GM19455 (cell line): Measurements from ENCODE around the gene LY6G6D.

Source experiments
- ATAC-seq: cut with Tn5 transposase; IDR thresholded peaks from one replicate; pipeline ENCODE4 v1.9.1; 2021; ENCODE audit not compliant: unreplicated experiment

The LY6G6D gene

DNA sequence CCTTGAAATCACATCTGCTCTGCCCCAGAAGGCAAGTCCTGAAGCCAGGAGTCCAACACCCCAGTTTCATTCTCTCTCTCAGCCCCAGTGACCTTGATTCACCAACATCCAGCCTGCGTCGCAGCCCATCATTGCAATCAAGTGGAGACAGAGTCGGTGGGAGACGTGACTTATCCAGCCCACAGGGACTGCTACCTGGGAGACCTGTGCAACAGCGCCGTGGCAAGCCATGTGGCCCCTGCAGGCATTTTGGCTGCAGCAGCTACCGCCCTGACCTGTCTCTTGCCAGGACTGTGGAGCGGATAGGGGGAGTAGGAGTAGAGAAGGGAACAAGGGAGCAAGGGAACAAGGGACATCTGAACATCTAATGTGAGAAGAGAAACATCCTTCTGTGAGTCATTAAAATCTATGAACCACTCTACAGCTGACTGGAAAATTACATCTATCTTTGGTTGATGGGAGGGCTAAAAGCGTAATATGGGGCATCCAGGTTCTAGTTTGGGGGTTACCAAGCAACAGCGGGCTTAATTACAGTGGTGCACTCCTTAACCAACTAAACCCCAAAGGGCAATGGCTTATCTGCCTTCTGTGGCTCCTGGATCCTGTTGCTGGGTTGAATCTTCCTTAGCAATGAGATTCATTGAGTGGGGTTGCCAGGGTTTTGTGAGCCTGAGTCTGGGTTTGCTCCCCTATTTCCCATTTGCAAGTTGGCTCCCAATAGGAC, 2.5 kb downstream of the LY6G6D start:
- no peak for ATAC-seq

DNA sequence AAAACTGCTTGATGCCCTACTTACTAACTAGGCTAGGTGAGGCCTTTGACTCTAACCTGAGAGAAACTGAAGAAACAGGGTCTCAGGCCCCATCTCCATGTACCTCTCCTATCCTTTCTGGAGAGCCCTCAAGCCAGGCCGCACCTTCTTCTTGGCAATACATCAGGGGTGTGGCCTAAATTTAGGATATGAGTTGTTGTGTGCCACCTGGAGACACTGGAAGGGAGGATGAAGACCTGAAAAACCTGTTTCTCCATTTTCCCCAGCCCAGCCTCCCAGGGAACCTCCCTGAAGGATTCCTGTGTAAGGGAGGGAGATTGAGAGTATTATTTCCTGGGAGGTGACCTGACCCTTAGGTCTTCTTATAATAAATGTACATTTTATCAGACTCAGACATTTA, 3.1 kb downstream of the LY6G6D start:
- ATAC-seq, result no peak

DNA sequence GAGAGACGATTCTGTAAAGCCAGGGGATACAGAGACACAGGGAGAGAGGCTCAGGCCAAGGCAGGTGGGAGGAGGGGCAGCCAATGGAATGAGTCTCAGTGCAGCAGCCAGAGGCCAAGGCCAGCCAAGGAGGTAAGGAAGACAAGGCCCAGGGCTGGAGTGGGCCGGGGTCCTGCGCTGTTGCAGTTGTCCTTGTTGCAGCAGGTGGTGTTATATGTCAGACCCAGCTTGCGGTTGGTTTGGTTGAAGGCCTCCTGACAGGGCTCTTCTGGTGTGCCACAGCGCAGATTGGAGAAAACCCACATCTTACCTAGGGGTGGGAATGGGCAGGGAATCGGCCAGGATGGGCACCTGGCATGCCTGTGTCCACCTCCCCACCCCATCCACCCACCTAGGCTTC, 3.9 kb downstream of the LY6G6D start:
- no peak for ATAC-seq

DNA sequence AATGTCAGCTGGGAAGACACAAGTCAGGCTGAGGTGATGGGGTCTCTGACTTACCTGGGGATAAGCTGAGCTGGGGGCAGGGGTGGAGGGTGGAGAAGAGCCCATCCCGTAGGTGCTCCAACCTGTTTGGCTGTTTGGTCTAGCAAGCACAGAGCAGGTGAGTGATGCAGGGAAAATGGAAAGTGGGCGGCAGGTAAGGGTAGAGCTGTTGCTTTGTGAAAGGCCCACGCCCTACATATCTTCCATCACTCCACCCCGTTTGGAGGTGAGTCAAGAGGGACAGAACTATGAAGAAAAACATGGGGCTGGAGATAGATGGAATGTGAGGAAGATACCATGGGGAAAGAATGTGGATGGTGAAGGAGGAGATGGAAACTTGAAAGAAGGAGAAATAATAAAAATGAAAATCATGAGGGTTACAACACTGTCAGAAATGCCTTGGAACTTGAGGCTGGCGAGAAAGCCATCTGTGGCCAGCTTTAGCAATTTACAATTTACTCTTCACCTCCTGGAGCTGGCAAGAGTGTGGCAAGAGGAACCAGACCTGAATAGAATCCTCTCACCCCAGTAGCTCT, 5.1 kb downstream of the LY6G6D start:
- ATAC-seq, result no peak

DNA sequence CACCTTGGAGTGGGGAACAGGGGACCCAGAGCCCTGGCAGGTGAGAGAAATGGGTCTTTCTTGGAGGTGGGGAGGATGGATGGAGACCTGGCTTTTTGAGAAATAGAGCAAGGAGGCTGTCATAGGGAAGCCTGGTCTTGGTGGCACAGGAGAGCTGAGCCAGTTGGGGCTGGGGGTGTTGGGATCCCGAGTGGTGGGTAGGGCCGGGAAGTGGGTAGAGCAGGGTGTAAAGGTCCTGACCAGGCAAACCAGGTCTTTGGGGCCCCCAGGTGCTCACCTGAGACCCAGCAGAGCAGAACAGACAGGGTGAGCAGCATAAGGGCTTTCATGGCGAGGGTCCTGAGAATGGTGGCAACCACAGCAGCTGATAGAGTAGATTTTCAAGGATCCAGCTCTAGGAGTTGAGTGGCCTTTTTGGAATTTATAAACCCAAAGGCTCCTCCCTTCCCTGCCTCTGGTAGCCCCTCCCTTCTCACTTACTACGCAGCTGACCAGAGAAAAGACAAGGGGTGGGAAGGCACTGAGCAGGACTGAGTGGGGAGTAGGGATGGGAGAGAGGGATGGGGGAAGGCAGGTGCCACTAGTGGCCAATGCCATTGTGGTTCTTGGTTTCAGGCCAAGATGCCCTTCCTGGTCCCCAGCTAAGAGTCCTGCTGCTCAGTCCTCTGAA, 6.3 kb downstream of the LY6G6D start, which contains the start of gene LY6G6C:
Gene LY6G6C, minus strand, starts transcription at position 396 of the 670 bp plus-strand sequence. Its CDS starts 67 bp downstream, at position 329.
- ATAC-seq, result no peak

DNA sequence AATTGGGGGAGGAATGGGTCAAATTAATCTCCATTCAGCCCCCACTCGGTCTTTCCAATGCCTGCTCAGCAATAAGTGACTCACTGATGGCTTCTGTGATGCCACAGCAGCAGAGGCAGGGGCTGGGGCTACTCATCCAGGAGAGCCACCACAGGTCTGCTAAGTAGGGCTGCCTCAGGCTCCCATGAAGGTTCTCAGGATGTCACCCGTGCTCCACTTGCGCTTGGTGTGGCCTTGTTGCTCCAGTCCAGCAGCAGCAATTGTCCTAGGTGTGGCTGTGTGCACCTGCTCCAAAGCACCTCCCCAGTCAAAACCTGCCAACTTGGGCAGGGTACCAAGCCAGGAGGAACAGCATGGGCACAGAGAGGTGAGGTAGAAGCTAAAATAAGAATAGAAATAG, 7.0 kb downstream of the LY6G6D start:
- no peak for ATAC-seq

DNA sequence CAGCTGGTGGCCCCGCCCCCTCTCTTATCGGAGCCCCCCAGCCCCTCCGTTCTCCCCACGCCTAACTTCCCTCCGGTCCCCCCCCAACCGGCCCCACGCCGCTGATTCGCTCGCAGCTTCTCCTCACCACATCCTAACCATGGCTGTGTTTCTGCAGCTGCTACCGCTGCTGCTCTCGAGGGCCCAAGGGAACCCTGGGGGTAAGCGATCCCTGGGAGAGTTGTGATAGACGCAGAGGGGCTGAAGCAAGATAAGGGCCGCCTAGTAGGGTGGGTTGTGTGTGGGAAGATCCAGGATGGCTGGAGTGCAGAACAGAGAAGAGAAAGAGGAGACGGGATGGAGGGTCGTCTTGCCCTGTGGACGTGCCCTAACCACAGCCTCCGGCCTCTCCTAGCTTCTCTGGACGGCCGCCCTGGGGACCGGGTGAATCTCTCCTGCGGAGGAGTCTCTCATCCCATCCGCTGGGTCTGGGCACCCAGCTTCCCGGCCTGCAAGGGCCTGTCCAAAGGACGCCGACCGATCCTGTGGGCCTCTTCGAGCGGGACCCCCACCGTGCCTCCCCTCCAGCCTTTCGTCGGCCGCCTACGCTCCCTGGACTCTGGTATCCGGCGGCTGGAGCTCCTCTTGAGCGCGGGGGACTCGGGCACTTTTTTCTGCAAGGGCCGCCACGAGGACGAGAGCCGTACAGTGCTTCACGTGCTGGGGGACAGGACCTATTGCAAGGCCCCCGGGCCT, 8.3 kb downstream of the LY6G6D start, which contains the start of gene MPIG6B:
Gene MPIG6B, plus strand, starts transcription at position 129 of the 735 bp plus-strand sequence. Its CDS starts 11 bp downstream, at position 140.
- ATAC-seq, result no peak

DNA sequence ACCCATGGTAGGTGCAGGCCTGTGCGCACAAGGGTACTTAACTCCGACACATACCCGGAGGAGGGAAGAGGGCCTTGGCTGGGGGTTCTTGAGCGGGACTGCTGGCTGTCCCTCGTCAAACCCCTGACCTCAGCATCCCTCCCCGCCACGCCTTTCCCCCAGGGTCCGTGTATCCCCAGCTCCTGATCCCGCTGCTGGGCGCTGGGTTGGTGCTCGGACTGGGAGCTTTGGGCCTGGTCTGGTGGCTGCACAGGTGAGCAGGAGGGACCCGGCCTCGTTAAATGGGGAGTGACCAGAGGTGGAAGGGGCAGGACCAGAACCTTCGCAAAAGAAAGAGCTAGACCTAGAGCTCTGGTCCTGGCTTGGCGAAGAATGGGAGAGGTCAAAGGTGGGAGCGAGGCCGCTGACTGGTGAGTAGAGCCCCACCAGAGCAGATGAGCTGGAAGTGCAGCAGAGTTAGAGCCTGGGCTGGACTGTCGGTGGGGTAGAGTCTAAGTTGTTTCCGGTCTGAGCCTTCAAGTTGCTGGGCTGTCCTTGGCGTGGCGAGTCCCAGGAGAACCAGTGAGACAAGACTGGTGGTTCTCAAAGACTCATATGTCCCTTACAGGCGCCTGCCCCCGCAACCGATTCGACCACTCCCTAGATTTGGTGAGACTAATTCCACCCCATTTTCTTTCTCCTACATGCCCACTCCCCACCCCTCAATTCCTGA, 9.0 kb downstream of the LY6G6D start:
- no peak for ATAC-seq

DNA sequence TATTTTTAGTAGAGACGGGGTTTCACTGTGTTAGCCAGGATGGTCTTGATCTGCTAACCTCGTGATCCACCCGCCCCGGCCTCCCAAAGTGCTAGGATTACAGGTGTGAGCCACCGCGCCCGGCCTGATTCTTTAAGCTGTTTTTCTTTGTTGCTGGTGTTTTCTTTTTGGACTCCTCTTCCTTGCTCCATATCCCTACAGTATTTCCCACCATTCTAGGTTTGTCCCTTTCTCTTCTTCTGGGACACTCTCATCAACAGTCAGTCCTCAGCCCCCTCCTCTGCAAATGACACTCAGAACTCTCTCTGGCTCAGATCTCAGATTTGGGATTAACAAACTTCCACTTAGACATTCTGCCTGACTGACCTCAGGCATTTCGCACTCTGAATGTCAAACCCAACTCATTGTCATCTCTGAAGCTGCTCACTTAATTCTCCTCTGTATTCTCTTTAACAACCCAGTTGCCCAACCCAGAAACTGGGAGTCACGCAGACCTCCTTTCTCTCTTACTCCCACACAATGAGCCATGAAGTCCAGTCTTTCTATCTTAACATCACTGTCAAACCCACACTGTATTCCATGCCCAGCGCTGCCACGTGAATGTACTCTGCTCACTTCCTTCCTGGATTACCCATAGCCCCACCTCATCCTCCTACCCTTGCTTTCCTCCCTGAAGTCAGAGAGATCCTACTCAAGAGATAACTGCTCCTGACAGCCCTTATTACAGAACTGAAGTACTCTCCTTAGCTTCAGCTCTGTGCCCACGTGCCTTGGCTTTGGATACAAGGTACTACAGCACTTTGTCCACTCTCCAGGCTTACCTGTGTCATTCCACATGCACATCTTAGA, 10.6 kb downstream of the LY6G6D start:
- no peak for ATAC-seq

DNA sequence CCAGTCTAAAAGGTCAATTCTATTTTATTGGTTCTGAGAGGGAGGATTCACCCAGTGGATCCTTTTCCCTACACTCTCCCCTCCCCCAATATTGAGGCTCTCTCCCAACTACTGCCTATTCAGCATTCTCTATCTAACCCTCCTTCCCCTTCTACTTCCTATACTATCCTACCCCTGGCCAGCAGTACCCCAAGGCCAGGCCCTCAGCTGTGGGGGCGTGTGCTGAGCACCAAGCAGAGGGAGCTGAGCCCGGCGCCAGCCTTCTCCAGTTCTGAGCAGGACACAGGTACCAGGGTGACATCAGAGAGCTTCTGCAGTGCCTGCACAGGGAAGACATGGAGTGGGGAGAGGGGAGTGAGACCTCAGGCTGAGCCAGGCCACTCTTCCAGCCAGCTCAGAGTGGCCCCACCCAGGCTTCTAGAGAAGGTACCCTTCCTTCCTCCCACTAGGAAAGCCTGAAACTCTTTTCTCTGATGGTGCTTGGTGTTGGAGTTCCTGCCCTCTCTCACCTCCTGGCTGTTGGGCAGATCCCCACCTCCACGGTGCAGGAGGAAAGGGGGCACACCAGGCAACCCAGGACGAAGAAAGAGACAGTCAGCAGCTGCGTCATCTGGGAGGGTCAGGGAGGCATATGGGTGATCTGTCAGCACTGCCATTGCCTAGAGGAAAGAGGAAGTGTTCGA, 12.0 kb downstream of the LY6G6D start:
- ATAC-seq, result no peak

DNA sequence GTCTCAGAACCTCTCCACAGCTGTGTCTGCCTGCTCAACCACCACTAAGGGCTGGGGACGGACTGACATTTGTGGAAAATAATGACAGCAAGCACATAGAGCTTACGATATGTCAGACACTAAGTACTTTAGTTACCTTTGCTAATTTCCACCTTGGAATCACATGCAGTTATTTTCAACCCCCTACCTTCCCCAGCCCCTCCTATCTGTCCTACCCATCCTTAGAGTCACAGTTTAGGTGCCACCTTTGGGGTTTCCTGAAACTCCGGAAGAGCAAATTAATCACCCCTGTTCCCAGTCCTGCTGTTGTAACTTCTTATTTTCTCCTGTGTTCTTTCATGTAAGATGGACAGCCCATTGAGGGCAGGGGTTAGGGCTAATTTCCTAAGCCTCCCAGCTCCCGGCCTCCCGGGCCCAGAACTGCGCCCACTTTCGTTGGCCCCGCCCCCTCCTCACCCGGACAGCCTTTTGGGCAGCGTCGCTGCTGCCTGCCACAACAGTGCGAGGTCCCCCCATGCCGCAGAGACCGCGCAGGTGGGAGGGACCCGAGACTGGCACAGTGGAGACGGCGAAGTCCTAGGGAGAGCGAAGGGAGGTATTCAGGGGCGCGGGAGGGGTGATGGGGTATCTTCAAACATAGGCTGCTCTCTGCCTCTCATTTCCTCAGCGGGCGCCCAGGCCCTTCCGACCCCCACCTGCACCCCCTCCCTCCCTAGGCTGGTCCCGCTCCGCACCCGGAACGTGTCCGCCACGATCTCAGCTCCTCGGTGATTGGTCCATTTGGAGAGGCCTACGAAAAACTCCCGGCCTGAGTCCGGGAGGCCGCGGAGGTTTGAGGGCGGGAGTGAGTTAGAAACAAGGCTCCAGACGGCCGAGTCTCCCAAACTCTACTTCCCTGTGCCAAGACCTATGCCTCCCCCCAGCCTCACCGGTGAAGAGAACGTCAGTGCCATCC, 12.8 kb downstream of the LY6G6D start:
- ATAC-seq, result no peak

DNA sequence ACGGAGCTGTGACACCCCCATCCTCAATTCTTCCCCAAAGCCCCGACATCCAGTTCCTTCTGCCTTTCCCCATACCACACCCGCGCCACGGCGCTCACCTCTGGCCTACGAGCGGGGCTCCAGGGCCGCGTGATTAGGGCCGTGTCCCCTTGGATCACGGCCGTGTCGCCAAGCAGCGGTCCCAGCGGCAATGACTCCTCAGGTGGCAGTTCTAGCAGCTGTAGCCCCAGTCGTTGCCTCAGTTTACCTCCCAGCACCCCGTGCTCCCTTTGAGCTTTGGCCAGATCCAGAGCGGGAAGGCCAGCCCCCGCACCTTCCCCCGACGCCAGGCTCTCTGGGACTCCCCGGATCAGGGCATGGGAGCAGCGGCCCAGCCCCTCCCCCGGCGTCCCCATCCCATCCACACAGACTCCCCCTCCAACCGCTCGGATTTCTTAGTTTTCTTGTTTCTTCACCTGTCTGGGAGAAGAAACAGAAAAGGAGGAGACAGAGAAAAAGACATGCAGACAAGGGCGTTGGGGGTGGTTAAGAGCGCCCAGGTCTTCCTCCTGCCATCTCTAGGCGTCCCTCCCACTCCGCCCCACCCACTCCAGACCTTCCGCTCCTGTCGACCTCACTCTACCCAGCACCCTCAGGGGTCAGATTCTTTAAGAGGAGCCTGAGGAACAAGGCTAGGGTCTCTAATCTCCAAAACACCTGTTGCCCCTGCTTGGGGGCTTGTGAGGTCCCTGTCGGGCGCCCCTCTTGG, 13.8 kb downstream of the LY6G6D start, which contains the start of gene DDAH2:
Gene DDAH2, minus strand, starts transcription at position 533 of the 748 bp plus-strand sequence. Its CDS starts 138 bp downstream, at position 395.
- ATAC-seq, result no peak

DNA sequence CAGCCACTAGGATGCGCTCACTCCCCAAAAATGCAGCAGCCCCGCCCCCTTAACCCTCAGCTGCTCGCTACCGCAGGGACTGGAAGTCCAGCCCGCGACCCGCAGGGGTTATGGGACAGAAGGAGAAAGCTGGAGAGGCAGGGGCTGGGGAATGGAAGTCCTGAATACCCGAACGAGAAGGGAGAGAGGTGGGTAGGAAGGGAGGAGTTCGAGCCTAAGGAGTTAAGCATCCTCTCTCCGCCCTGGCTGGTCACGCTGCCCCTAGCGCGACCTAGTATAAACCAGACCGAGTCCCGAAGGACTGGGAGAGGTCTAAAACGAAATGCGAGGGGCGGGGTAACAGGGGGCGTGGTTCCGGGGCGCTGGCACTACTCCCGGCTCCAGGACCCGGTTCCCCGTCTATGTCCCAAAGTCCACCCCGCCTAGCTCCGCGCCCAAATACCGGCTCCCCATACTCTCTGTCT, 14.4 kb downstream of the LY6G6D start:
- ATAC-seq, result peak; percentile 42

DNA sequence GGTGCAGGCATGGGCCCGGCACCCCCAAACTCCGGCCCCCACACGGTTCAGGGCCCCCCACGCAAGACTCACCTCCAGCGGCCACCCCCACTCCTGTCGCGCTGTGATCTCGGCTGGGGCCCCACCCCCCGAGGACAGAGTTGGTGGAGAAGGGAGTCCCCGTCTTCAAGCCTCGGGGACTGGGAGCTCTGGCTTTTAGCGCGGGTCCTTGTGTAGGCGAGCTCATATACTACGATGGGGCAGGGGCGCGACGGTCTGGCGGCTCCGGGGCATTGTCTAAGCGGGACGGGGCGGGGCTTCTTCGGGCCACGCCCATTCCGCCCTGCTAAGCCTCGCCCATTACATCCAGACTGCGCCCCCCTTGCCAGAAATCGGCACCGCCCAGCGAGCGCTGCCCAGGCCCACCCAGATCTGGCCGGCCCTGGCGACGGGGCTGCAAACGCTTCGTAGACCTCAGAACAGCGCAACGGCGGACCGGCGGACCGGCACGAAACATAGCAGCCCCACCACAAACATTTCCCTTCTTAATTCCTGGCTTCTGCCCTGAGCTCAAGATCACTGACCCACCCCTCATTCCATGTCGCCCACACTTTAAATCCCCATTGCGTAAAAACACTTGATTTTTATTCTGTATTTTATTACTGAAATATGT, 15.0 kb downstream of the LY6G6D start:
- ATAC-seq, result peak; percentile 35

DNA sequence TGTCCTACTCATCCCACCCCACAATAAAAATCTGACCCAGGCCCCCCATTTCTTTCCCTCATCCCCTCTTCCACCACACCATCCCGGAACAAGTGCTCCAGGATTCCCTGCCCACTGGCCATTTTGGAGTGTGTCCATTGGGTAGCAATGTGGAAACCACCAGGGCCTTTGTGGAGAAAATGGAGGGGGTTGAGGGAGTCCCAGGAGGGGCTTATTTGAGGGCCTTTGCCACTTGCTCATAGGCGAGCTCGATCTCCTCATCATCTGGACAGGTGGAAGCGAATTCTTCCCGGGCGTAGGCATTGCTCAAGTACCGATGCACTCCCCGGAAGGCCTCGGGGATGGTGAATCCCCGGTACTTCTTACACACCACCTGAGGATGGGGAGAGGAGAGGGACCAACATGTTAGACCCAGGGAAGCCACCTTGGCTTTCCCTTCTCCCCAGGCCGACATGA, 15.5 kb downstream of the LY6G6D start:
- ATAC-seq, result no peak

DNA sequence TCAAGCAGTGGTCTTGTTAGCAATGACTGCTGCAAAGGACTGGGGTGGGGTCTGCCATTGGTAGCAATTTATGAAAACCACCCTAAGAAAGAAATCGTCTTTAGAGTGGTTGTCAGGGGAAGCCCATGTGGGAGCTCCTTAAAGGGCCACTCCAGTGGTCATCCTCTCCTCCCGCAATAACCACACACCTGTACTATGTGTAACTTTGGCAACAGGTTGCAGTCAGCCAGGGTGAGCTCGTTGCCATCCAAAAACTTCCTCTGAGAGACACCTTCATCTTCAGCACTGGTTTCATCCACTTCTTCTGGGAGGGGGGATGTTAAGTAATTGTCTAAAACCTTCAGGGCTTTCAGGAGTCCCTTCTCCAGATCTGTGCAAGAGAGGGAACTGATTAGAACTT, 16.9 kb downstream of the LY6G6D start:
- ATAC-seq, result no peak

DNA sequence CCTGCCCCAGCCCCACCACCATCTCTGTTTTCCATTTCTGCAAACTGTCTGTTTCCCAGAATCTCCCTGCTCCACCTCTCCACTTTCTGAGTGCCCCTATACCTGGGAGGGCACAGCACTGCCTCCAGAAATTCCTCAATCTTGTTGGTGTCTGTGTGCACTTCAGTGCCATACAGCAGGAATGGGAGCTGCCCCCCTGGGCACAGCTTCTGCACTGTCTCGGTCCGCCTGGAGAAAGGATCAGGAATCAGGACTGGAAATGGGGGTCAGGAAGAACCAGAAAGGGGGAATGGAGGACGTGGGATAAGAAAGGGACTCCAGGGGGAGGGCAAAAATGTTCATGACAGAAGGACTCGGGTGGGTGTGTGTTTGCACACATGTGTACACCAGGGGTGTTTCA, 18.6 kb downstream of the LY6G6D start:
- no peak for ATAC-seq
